BJ (cell line): ENCODE results near the gene ZNF385D. TPM values are rescaled to one million over a fixed set of nuclear protein-coding genes. Genes with fewer than 3 reads are reported as not detected.
A peak's percentile ranks its signal among the peaks of the same experiment; 100 is the strongest.

Source experiments
- CTCF ChIA-PET: fragments of 350-600 bp; formaldehyde crosslinking; extraction: SDS; loops from one replicate; lab custom pipeline; 2021; ENCODE audit warnings: antibody characterized with exemption, inconsistent platforms; lab: Yijun Ruan, JAX
- POLR2A ChIA-PET: fragments of 300-600 bp; sonication (Branson Sonifier 250); formaldehyde crosslinking; extraction: SDS; loops from one replicate; lab custom pipeline; 2021; ENCODE audit warnings: antibody characterized with exemption; lab: Charles Lee
- DNase-seq: peaks from one replicate; pipeline ENCODE4 v3.0.0-alpha.2; 2011; ENCODE audit warnings: low read depth
- H3K27me3 ChIP-seq: 2 replicates; pipeline ENCODE4 v1.6.0; 2011; ENCODE audit warnings: low read length; ENCODE audit not compliant: control insufficient read depth, insufficient read depth
- H3K36me3 ChIP-seq: 2 replicates; pipeline ENCODE4 v1.5.1; 2011; ENCODE audit warnings: low read length; ENCODE audit not compliant: control insufficient read depth, insufficient read depth
- H3K4me3 ChIP-seq: 2 replicates; pipeline ENCODE4 v1.5.1; 2011; ENCODE audit warnings: low read depth, mild to moderate bottlenecking, control low read depth, low read length
- polyA plus RNA-seq: library from polyadenylated mRNA; depleted of rRNA; stranded (reverse); fragments of >200 nt; gene quantifications from 2 replicates; pipeline ENCODE4 v1.2.3, GENCODE V29; 2011
- TF ChIP-seq, protein P1 (sequence below): IDR thresholded peaks from 2 replicates; pipeline ENCODE4 v1.5.1; 2011; ENCODE audit warnings: low read depth, mild to moderate bottlenecking, control low read depth, inconsistent platforms, low read length, moderate library complexity; ENCODE audit not compliant: insufficient read depth

The ZNF385D gene
- polyA plus RNA-seq, 1 experiment = 2.2 TPM

GRCh38 chr3:21752749-21753347 lies 1.8 kb upstream of the ZNF385D start:
- CTCF ChIA-PET = interaction anchor here (0.7 to 3.0 kb wide), 8 partner anchors 8 to 364 kb away, joined by 3 to 15 read pairs (median 3); no protein-coding TSS in a partner anchor
- TF ChIP-seq, protein P1, sequence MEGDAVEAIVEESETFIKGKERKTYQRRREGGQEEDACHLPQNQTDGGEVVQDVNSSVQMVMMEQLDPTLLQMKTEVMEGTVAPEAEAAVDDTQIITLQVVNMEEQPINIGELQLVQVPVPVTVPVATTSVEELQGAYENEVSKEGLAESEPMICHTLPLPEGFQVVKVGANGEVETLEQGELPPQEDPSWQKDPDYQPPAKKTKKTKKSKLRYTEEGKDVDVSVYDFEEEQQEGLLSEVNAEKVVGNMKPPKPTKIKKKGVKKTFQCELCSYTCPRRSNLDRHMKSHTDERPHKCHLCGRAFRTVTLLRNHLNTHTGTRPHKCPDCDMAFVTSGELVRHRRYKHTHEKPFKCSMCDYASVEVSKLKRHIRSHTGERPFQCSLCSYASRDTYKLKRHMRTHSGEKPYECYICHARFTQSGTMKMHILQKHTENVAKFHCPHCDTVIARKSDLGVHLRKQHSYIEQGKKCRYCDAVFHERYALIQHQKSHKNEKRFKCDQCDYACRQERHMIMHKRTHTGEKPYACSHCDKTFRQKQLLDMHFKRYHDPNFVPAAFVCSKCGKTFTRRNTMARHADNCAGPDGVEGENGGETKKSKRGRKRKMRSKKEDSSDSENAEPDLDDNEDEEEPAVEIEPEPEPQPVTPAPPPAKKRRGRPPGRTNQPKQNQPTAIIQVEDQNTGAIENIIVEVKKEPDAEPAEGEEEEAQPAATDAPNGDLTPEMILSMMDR = peak; percentile 67
- POLR2A ChIA-PET = interaction anchor here (0.6 kb wide), 1 partner anchor 1617 kb away, joined by 3 read pairs; no protein-coding TSS in a partner anchor
- Histone ChIP-seq H3K27me3 (no peaks in the 10 kb centered on the region), H3K36me3 (no peaks in the 10 kb centered on the region), H3K4me3 (no peak overlapping the region)
- peak; percentile 39 for DNase-seq

DNA sequence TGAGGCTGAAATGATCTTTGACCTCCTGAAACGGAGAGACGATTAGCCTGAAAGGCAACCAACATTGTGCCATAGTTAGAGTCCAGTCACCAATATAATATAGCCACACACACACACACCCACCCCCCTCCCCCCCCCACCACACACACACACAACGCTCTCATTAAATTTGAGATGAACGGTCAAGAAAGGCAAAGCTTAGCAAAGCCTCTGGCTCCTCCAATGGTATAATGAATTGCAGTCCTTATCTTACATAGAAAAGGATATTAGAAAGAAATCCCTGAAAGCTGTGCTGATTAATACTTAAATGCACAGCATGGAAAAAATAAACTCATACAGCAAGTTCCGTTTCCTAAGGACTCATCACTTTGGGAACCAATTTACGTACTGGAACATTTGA lies 876 bp upstream of the ZNF385D start:
- H3K4me3 ChIP-seq = no peak overlapping the region
- H3K36me3 ChIP-seq = no peaks in the 10 kb centered on the region
- POLR2A ChIA-PET = no interaction called here
- TF ChIP-seq, protein P1 = no peak
- CTCF ChIA-PET = interaction anchor here (0.7 to 3.0 kb wide), 5 partner anchors 11 to 365 kb away, joined by 3 to 15 read pairs (median 3); no protein-coding TSS in a partner anchor
- H3K27me3 ChIP-seq = no peaks in the 10 kb centered on the region
- DNase-seq = no peak

DNA sequence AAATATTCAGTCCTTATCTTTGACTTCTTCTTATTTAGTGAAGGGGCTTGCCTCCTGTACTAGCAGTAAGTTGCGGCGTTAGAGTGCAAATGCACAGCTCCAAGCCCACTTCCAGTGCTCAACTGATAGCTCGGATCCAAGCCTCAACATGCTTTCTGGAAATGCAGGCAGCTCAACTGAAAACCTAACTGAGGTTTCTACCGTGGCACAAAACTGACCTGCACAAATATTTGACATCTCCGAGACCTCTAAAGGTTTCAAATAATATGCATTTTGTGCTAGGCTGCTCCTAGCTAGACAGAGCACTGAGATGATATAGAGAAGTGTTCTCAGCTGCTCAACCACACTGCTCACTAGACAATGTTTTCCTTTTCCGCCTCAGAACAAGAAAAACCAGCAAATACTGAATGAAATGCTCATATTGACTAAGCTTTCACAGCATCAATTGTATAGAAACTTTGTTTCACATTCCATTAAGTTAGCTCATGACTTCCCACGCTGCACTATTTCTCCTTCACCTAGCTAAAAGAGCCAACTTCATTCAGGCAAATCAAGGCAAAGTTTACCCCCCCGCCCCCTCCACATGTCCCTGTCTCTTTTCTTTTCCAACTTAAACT lies 822 bp downstream of the ZNF385D start:
- CTCF ChIA-PET = interaction anchor here (0.7 to 3.0 kb wide), 2 partner anchors 56 to 144 kb away, joined by 3 to 15 read pairs; no protein-coding TSS in a partner anchor
- TF ChIP-seq, protein P1 = no peak
- POLR2A ChIA-PET = no interaction called here
- DNase-seq = no peak
- Histone ChIP-seq H3K27me3 (no peaks in the 10 kb centered on the region), H3K36me3 (no peaks in the 10 kb centered on the region), H3K4me3 (peak overlapping the region; percentile 46)

- no peaks in the 10 kb centered on the region for H3K27me3 ChIP-seq
- POLR2A ChIA-PET = no interaction called here
- no peaks in the 10 kb centered on the region for H3K36me3 ChIP-seq
- CTCF ChIA-PET = interaction anchor here (0.5 to 0.6 kb wide), 2 partner anchors 124 to 172 kb away, joined by 3 read pairs; no protein-coding TSS in a partner anchor
- no peak overlapping the region for H3K4me3 ChIP-seq
- no peak for DNase-seq
- TF ChIP-seq, protein P1 = no peak
These were observed 2.9 kb downstream of the ZNF385D start for GRCh38 chr3:21747966-21748555.

- no peaks in the 10 kb centered on the region for H3K27me3 ChIP-seq
- DNase-seq = no peak
- CTCF ChIA-PET = no interaction called here
- TF ChIP-seq, protein P1 = no peak
- no peaks in the 10 kb centered on the region for H3K36me3 ChIP-seq
- no peak overlapping the region for H3K4me3 ChIP-seq
- POLR2A ChIA-PET = no interaction called here
These were observed 3.6 kb downstream of the ZNF385D start for GRCh38 chr3:21747376-21747775.
